ENCODE results near the gene NINL.
"Not testable (repeated sequence)": the region's sequence is repeated elsewhere in the genome, so short reads cannot be mapped to it uniquely, and the experiment has no call there.

NINL gene

DNA sequence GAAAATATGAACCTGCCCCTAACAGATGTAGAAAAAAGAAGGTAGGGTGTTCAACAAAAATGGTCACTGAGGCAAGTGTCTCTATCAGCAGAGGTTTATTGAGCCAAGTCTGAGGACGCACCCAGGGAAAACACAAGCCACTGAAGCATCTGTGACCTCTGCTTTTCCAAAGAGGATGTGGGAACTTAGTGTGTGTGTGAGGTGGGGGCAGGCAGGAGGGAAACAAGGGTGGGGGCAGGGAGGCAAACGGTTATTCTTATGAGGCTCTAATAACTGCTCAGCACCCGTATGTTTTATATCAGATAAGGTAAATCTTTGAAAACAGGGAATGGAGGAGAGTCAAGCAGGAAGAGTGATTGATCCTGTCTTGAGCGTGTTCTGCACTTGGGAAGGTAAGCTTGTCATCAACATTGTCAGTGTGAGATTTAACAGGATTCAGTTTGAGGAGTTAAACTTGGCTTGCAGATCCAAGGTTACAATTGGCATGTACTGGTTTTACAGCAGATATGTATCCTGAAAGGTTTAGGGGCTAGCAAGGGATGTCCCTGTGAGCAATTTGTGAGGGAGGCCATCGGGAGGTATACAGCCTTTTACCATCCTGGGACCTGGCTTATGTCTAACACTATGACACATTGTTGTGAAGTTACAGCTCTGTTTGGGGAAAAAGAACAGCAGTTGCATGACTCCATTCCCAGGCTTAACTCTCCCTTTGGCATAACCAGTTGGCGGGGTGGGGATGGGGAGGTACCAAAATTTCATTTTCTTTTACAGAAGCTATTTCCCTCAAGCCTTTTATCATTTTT is 33.7 kb downstream of the NINL start:
- Histone ChIP-seq H3K4me1 (ENCODE audit: control insufficient read depth, low read length) (no peaks in the 10 kb centered on the region; the same call in 1 of the 2 replicates), H3K27ac (ENCODE audit: low read depth, low read length) (no peak overlapping the region), H3K9me3 (ENCODE audit: control insufficient read depth, insufficient read depth, low read length) (no peaks in the 10 kb centered on the region), H3K4me3 (ENCODE audit: low read length) (no peak overlapping the region), H3K9me2 (replicated peaks; ENCODE audit: control insufficient read depth, low read length) (no peaks in the 10 kb centered on the region), H3K27me3 (ENCODE audit: control insufficient read depth, low read length) (no peaks in the 10 kb centered on the region), H3K4me2 (ENCODE audit: low read length) (no peak overlapping the region), H3K36me3 (ENCODE audit: control insufficient read depth, low read length) (no peaks in the 10 kb centered on the region), H3K79me2 (ENCODE audit: control insufficient read depth, low read length) (no peaks in the 10 kb centered on the region), H4K20me1 (ENCODE audit: control insufficient read depth, insufficient read depth, low read depth, low read length) (no peaks in the 10 kb centered on the region), H3F3A (ENCODE audit: control insufficient read depth, insufficient read depth) (no peaks in the 10 kb centered on the region)
- TF ChIP-seq EZH2phosphoT487 (IDR thresholded peaks at IDR 0.05; ENCODE audit: borderline replicate concordance, low read length) = no peak
- TF ChIP-seq, protein P1, sequence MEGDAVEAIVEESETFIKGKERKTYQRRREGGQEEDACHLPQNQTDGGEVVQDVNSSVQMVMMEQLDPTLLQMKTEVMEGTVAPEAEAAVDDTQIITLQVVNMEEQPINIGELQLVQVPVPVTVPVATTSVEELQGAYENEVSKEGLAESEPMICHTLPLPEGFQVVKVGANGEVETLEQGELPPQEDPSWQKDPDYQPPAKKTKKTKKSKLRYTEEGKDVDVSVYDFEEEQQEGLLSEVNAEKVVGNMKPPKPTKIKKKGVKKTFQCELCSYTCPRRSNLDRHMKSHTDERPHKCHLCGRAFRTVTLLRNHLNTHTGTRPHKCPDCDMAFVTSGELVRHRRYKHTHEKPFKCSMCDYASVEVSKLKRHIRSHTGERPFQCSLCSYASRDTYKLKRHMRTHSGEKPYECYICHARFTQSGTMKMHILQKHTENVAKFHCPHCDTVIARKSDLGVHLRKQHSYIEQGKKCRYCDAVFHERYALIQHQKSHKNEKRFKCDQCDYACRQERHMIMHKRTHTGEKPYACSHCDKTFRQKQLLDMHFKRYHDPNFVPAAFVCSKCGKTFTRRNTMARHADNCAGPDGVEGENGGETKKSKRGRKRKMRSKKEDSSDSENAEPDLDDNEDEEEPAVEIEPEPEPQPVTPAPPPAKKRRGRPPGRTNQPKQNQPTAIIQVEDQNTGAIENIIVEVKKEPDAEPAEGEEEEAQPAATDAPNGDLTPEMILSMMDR (IDR thresholded peaks at IDR 0.05; ENCODE audit: low read depth, low read length, poor library complexity, severe bottlenecking) = no peak

DNA sequence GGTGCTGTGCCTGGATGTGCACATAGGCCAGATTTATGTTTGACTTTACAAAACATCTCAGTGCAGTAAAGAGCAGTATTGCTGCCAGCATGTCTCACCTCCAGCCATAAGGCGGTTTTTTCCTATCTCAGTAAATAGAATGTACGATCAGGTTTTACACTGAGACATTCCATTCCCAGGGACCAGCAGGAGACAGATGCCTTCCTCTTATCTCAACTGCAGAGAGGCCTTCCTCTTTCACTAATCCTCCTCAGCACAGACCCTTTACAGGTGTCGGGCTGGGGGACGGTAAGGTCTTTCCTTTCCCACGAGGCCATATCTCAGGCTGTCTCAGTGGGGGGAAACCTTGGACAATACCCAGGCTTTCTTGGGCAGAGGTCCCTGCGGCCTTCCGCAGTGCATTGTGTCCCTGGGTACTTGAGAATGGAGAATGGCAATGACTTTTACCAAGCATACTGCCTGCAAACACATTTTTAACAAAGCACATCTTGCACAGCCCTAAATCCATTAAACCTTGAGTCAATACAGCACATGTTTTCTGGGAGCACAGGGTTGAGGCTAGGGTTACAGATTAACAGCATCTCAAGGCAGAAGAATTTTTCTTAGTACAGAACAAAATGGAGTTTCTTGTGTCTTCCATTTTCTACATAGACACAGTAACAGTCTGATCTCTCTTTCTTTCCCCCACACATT is 34.5 kb downstream of the NINL start:
- H4K20me1 ChIP-seq (ENCODE audit: control insufficient read depth, insufficient read depth, low read depth, low read length); H3K27ac ChIP-seq (ENCODE audit: low read depth, low read length); H3K36me3 ChIP-seq (ENCODE audit: control insufficient read depth, low read length); H3K27me3 ChIP-seq (ENCODE audit: control insufficient read depth, low read length); H3K9me3 ChIP-seq (ENCODE audit: control insufficient read depth, insufficient read depth, low read length); H3F3A ChIP-seq (ENCODE audit: control insufficient read depth, insufficient read depth); H3K79me2 ChIP-seq (ENCODE audit: control insufficient read depth, low read length); H3K9me2 ChIP-seq (replicated peaks; ENCODE audit: control insufficient read depth, low read length); H3K4me2 ChIP-seq (ENCODE audit: low read length); H3K4me3 ChIP-seq (ENCODE audit: low read length); H3K4me1 ChIP-seq (ENCODE audit: control insufficient read depth, low read length): not testable (repeated sequence)

DNA sequence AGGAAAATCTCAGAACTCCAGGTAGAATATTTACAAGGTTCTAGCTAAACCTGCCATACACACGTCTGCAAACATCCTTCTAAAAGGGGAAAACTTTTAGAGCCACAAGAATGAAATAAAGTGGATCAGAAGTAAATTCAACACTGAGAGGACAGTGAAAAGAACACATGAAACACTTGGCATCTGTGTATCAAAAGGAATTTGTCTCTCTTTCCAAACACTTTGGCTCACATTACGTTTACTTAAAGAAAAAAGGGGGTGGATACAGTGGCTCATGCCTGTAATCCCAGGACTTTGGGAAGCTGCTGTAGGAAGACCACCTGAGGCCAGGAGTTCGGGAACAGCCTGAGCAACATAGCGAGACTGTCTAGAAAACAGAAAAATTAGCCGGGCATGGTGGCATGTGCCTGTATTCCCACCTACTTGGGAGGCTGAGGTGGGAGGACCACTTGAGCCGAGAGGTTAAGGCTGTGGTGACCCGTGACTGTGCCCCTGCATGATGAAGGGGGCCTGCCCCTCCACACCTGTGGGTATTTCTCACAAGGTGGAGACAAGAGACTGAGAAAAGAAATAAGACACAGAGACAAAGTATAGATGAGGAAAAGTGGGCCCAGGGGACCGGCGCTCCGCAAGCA is 35.4 kb downstream of the NINL start:
- H3K4me3 ChIP-seq (ENCODE audit: low read length) = no peak overlapping the region
- no peaks in the 10 kb centered on the region for H3K9me3 ChIP-seq (ENCODE audit: control insufficient read depth, insufficient read depth, low read length)
- H3K79me2 ChIP-seq (ENCODE audit: control insufficient read depth, low read length) = no peaks in the 10 kb centered on the region
- no peaks in the 10 kb centered on the region for H3K36me3 ChIP-seq (ENCODE audit: control insufficient read depth, low read length)
- no peak overlapping the region for H3K4me2 ChIP-seq (ENCODE audit: low read length)
- no peaks in the 10 kb centered on the region for H3K27me3 ChIP-seq (ENCODE audit: control insufficient read depth, low read length)
- no peak overlapping the region for H3K27ac ChIP-seq (ENCODE audit: low read depth, low read length)
- H3F3A ChIP-seq (ENCODE audit: control insufficient read depth, insufficient read depth) = no peaks in the 10 kb centered on the region
- H3K9me2 ChIP-seq (replicated peaks; ENCODE audit: control insufficient read depth, low read length) = no peaks in the 10 kb centered on the region
- no peaks in the 10 kb centered on the region for H4K20me1 ChIP-seq (ENCODE audit: control insufficient read depth, insufficient read depth, low read depth, low read length)
- TF ChIP-seq EZH2phosphoT487 (IDR thresholded peaks at IDR 0.05; ENCODE audit: borderline replicate concordance, low read length) = no peak
- TF ChIP-seq, protein P1 (IDR thresholded peaks at IDR 0.05; ENCODE audit: low read depth, low read length, poor library complexity, severe bottlenecking) = no peak
- no peaks in the 10 kb centered on the region; the same call in 1 of the 2 replicates for H3K4me1 ChIP-seq (ENCODE audit: control insufficient read depth, low read length)

Measured in DOHH2 (cell line).